Glomerular endothelial cell (primary cell): ENCODE results near the gene PRPSAP1. TPM values are rescaled to one million over a fixed set of nuclear protein-coding genes. Genes with fewer than 3 reads are reported as not detected.

ENCODE experiments used
- DNase-seq: peaks from one replicate; pipeline ENCODE4 v3.0.0-alpha.2; 2011; ENCODE audit warnings: low read depth, low spot score; ENCODE audit errors: extremely low read depth
- total RNA-seq: library from RNA; depleted of rRNA; stranded (reverse); fragments of >200 nt; gene quantifications from 2 replicates; pipeline ENCODE4 v1.2.3, GENCODE V29; 2015

The PRPSAP1 gene, protein sequence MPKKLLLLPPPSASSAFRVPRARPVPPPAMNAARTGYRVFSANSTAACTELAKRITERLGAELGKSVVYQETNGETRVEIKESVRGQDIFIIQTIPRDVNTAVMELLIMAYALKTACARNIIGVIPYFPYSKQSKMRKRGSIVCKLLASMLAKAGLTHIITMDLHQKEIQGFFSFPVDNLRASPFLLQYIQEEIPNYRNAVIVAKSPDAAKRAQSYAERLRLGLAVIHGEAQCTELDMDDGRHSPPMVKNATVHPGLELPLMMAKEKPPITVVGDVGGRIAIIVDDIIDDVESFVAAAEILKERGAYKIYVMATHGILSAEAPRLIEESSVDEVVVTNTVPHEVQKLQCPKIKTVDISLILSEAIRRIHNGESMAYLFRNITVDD
- 79.1 and 87.6 TPM in 2 replicates for total RNA-seq

DNA sequence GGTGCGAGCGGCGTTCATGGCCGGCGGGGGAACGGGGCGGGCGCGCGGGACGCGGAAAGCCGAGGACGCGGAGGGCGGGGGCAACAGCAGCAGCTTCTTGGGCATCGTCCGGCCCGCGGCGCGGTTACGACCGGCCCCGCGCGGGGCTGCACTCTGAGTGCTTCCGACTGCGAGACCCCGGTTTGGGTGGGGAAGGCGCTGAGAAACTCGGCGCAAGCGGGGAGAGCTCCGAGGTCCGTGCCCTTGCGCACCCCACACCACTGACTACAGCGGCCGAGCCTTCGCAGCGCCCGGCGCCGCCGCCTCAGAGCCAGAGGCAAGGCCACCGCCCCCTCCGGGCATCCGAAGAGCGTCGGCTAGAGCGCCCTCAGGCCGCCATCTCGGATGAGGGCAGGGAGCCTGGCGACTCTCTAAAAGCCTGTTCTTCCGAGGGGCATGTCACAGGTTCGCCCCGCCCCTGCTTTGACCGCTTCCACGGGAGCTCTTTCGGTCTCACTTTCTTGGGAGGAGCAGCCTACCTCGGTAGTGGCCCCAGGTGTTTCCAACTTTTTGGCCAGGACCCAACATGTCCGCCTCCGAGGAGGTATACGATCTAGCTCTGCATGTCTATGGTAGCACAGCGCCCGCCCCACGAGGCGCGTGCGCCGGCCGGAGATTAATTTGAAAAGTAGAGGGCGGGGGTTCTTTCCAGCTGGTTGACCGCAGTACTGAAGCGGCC lies at the start of gene PRPSAP1:
Gene PRPSAP1, minus strand, starts transcription at position 318 of the 718 bp plus-strand sequence. Its CDS starts 213 bp downstream, at position 105.
- DNase-seq: peak; percentile 65

DNA sequence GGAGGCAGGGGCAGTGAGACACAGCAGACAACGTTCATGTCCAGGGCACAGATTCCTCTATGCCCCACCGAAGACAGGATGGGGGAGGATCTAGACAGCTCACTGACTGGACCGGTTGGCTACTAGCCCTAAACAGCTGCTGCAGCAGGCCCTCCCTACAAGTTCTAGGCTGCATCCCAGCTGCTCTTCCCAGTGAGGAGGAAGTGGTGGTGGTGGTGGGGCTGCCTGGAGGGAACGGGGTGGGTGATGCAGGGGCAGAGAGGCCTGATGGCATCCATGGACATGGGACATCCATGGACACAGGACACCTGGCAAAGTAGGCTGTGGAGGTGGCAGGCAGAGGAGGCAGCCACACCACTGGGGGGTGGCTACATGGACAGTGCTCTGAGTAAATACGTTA lies 49.0 kb upstream of the PRPSAP1 start:
- no peak for DNase-seq

DNA sequence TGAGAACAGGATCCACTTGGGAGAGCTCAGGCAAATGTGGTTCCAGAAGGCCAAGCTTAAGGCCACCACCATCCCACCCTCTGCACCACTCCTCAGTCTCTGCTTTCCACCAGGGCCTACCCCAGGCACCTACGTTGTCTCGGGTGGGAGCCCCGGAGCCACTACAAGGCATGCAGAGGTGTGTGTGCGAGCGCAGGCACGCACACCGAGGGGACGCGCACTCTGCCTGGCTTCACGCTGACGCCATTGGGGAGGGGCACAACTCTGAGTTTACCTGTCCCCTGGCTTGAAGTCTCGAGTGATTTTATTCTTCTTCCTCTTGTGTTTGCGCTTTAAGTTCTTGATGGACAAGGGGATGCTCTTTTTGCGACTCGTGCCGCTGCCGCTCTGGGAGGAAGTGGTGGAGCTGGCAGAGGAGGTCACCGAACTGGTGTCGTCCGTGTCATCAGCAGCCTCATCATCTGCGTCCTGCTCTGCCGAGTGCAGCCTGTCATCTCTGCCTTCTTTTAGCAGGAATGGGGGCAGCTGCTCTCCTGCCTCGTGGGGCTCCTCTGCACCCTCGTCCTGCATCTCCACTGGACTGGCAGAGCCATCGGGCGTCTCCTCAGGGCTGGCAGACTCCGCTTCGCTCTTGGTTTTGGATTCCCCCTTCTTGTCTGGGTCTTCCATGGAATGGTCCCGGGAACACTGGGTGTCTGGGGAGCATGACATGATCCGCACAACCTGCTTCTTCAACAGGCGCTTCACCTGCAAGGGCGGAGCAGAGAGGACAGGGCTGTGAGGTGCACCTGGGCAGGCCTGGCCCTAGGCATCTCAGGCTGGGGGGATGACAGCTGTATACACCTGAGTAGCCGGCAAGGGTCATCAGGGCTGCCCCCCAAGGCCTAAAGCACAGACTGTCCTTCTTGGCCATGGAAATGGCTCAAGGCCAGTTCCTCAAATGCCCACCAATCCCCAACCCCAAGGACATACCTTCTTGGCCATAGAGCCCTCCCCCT lies 45.8 kb upstream of the PRPSAP1 start:
- no peak for DNase-seq

DNA sequence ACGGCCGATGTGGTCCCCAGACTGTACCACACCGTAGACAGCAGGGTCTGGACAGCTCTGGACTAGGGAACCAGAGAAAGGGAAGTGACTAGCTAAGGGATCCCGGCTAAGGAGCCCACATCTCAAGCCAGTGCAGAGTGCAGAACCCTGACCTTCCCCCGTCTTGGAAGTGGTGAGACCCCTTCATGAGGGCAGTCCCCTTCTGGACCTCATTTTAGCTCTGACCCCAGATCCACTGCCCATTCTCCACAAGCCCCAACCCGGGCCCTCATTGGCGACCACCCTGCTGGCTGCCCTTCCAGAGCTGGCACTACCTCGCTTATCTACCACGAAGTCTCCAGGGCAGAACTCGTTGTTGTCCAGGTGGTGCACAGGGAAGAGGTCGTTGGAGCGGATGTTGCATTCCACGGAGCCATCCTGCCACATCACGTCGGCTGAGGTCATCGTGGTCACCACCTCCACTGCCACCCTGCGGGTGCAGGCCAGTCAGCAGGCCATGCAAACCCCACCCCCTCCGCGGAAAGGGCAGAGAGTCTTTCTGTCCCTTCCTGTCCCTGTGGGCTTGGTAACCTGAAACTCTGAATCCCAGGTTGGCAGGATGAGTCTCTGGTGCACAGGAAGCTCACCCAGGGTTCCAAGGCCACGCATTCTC lies 44.9 kb upstream of the PRPSAP1 start:
- no peak for DNase-seq

DNA sequence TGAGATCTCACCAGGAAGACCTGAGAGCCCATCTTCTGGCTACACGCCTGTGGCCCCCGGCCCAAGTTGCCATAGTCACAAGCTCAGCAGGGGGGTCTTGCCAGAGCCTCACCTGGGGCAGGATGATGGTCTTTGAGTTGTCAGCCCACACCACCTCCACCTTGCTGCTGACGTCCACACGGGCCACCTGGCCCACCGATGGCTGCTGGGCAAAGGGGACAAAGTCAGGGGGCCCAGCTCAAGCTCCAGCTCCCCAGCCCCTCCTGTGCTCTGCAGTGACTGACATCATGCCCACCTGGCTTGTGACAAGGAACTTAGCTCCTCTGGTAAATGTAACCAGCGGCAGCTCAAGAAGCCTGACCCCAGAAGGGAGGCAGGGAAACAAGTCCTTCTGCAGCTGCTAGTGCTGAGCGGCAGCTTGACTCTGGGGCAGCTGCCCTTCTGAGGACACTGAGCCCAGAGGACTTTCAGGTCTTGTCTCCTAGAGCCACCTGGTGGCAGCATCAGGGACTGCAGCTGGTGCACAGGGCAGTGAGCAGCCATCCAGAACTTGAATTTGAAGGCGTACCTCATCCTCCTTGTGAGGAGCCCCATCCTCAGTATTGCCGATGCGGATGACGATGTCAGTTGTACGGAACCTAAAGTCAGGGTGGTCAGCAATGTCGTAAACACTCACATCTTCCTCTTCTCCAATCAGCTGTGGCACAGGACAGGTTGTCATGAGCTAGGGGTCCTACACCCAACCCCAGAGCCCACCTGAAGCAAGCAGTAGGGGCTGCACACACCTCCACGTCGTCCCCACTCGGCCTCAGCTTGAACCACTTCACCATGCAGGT lies 44.2 kb upstream of the PRPSAP1 start:
- DNase-seq: no peak

DNA sequence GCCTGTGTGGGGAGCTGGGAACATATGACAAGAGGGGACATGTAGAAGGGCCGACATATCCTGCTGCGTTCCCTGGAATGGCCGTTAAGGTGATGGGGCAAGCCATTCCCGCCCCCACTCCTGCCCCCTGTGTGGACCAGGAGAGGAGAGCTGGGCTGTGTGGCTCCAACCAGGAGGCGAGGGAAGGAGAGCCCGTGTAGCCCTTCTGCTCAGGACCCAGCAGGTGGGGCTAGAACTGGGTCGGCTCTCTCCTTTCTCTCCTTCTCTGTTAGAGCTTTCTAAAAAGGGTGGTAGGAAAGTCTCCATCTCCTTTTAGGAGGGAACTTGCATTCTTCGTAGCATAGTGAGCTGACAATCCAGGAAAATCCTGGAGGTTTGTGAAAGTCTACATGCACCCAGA lies 43.5 kb upstream of the PRPSAP1 start:
- DNase-seq: no peak

DNA sequence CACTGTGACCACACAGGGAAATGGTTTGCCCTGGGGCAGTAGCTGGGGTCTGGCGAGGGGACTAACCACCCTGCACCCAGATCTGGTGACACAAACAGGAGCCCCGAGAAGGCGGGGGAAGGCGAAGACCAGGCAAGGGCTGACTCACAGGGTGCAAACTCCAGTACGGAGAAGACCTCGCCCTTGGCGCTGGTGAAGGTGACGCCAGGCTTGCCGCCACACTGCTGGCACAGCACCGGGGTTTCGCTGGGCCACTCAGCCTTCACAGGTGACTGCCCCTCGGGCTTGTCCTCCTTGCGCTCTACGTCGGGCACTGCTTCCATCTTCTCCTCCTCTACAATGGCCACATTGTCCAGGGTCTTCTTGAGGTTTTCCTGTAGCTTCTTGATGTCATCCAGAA lies 42.3 kb upstream of the PRPSAP1 start:
- DNase-seq: no peak

DNA sequence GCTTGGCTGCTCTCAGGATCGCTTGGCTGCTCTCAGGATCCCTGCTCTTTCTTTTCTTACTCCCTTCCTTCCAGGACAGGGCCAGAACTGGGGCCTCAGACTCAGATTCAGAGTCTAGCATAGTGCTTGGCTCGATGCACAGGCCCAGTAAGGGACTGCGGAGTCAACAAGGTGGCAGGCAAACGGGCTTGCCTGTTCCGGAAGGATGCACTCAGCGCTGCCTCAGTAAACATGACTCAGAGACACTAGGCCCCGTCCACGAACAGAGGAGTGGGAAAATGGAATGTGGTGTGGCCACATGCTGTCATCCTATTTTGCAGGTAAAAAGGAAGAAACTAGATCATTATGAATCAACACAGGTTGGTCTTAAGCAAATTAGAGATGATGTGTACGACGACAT lies 40.5 kb upstream of the PRPSAP1 start:
- no peak for DNase-seq

DNA sequence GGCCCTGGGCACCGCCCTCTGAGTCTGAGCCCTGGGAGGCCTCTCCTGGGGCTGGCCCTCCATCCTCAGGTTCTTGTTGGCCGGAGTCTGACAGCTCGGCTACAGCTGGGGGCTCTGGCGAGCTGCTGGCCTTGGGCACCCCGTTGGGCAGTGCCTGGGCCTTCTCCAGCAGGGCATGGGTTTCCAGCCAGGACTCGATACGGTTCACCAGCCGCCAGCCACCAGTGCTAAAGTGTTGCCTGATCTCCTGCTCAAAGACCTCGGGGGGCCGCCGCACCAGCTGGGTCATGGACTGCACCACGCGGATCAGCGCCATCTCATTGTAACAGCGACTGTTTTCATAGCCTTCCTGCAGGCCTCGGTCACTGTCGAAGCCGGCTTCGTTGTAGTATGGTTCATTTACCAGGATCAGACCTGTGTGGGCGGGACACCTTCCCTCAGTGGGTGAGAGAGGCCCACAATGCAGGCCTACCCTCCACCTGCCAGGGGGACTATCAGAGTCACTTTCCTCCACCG lies 37.5 kb upstream of the PRPSAP1 start:
- DNase-seq: no peak

DNA sequence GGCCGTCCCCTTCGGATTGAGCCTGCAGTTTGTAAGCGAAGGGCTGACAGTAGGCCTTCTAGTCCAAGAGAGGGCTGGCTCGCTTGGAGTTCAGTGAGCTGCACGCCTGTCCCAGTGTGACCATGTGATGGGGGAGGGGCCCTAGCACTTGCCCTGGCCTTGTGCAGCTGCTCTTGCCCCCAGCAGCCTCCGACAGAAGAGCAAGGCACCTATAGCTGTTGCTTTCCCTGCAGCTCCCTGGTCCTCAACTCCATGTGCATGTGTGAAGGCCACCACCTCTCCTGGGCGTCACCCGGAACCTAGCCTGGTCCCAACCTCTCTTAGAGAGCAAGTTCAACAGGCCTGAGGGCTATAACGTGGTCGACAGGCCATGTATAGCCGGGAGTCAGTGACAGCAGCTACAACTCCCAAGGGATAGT lies 36.3 kb upstream of the PRPSAP1 start:
- no peak for DNase-seq

DNA sequence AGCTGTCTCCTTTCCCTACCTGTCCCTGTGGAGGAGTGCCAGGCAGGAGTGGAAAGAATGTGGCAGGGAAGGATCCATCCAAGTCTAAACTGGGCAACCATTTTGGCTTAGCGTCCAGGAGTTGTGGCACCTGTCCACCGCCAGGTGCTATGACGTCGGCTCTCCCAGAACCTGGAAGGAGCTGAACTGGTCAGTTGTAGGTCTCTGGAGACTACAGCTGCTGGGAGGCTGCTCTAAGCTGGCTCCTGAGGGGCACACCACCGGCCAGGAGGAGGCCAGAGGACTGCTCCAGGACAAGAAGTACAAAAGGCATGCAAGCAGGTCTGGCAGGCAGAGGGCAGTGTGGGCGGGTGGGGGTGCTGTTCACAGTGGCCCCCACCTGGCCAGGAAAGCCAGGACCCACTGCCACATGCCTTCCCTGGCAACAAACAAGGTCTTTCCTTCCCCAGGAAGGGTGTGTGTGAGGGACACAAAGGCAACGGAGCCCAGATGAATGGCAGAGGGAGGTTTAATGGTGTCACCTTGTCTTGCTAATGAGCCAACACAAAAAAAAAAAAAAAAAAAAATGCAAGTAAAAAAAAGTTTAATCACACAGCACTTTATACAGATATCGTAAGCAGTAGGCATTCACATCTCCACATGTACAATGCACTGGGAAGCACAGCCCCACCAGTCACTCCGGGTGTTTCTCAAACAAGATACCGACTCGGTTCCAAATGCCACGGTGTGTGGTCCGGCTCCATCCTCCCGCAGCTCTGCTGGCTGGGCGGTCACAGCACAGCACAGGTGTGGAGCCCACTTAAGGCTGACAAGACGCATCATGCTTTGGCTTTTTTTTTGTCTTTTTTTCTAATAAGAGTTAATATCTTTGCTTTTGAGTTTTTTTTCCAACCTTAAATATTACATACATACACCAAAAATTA lies 35.5 kb upstream of the PRPSAP1 start:
- DNase-seq: no peak

DNA sequence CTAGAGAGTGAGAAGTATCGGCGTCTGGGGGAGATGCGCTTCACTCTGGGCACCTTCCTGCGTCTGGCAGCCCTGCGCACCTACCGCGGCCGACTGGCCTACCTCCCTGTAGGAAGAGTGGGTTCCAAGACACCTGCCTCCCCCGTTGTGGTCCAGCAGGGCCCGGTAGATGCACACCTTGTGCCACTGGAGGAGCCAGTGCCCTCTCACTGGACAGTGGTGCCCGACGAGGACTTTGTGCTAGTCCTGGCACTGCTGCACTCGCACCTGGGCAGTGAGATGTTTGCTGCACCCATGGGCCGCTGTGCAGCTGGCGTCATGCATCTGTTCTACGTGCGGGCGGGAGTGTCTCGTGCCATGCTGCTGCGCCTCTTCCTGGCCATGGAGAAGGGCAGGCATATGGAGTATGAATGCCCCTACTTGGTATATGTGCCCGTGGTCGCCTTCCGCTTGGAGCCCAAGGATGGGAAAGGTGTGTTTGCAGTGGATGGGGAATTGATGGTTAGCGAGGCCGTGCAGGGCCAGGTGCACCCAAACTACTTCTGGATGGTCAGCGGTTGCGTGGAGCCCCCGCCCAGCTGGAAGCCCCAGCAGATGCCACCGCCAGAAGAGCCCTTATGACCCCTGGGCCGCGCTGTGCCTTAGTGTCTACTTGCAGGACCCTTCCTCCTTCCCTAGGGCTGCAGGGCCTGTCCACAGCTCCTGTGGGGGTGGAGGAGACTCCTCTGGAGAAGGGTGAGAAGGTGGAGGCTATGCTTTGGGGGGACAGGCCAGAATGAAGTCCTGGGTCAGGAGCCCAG lies 33.5 kb upstream of the PRPSAP1 start:
- DNase-seq: no peak

DNA sequence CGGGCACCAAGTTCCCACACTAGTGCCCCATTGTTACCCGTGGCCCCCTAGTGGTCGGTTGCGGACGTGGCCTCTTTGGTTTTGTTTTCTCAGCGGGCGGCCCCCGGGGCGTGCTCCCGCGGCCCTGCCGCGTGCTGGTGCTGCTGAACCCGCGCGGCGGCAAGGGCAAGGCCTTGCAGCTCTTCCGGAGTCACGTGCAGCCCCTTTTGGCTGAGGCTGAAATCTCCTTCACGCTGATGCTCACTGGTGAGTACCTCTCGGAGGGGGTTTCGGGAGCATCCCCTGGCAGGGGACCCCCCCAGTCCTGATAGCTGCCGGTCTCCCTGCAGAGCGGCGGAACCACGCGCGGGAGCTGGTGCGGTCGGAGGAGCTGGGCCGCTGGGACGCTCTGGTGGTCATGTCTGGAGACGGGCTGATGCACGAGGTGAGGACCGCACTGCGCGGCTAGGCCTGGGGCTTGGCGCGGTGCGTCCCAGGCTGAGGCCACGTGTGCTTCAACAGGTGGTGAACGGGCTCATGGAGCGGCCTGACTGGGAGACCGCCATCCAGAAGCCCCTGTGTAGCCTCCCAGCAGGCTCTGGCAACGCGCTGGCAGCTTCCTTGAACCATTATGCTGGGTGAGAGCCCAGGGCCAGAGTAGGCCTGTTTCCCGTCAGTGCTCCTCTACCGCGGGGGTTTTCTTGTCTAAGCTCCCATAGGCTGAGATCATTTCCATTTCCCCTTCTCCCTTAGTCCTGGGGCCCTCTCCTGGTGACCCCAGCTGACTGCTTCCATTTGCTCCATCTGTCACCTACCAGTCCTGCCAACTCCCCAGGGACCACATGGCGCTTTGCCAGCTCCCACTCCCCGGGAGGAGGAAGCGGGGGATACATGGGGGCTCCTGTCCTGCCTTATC lies 32.4 kb upstream of the PRPSAP1 start:
- no peak for DNase-seq

DNA sequence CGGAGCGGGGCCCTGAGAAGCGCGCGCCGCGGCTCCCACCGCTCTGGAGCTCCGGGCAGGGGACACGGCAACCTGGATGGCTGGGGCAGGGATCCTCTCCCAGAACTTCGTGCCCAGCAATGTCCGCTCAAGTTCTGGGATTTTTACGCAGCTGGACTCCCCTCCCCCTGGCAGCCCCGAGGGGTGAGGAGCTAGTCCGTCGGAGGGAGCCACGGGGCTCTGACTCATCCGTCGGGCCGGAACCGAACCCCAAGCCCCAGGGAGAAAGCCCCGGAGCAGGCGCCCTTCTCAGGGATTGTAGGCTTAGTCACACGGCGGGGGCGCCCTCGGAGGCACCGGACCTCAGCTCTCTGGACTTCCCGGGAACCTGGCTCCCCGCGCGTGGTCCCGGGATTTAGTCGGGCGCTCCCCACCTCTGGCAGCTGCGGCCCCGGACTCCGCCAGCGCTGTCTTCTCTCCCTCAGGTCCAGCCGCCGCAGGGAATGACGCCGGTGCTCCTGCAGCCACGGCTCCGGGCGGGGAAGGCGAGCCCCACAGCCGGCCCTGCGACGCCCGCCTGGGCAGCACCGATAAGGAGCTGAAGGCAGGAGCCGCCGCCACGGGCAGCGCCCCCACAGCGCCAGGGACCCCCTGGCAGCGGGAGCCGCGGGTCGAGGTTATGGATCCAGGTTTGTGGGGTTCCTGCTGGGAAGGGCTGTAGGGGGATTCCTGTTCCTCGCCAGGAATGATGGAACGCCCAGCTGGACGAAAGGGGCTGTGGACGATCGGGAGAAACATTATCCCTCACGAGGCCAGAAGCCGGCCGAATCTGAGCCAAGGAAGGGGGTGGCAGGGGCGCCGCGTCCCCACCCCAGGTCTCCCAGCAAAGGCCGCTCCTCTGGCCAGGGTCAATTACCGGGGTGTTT lies 31.5 kb upstream of the PRPSAP1 start:
- DNase-seq: no peak

DNA sequence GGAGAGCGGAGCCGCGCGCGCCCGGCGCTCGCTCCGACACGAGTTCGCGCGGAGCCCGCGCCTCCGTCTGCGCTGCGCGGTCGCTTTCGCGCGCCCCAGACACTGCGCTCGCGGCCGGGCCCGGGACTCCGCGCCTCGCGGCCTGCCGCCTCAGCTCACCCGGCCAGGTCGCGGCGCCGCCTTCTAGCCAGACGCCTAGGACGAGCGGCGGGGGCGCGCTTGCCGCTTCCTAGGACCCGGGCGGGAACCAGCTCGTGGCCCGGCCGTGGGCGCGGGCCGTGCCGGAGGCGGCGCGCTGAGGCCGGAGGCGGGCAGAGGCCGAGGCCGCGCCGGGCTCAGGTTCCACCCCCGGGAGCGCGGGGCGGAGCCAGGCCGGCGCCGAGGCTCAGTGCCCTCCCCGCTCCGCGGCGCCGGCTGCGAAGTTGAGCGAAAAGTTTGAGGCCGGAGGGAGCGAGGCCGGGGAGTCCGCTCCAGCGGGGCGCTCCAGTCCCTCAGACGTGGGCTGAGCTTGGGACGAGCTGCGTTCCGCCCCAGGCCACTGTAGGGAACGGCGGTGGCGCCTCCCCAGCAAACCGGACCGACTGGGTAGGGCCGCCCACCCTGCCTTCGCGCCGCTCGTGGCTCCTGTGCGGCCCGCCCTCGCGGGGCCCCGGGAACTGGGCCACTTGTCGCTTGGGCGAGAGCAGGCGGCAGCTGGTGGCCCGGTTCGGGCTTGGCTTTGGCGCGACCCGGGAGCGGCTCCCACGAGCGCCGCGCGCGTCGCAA lies 30.7 kb upstream of the PRPSAP1 start, which contains the start of gene SPHK1:
Gene SPHK1, plus strand, starts transcription at position 388 of the 765 bp plus-strand sequence. CDS start 1,036 bp downstream, outside the sequence.
- DNase-seq: no peak
